Fibroblast of skin of scalp (primary cell): ENCODE results near the gene MYRIP.
"Not testable (repeated sequence)": the region's sequence is repeated elsewhere in the genome, so short reads cannot be mapped to it uniquely, and the experiment has no call there.

Source experiments
- DNase-seq: peaks from one replicate; pipeline ENCODE4 v3.0.0-alpha.2; 2013

MYRIP gene

GRCh38 chr3:40133886-40134575 is 324.6 kb downstream of the MYRIP start:
- DNase-seq = not testable (repeated sequence)

- DNase-seq = no peak
Observed at GRCh38 chr3:40137591-40138295, 328.3 kb downstream of the MYRIP start.

DNA sequence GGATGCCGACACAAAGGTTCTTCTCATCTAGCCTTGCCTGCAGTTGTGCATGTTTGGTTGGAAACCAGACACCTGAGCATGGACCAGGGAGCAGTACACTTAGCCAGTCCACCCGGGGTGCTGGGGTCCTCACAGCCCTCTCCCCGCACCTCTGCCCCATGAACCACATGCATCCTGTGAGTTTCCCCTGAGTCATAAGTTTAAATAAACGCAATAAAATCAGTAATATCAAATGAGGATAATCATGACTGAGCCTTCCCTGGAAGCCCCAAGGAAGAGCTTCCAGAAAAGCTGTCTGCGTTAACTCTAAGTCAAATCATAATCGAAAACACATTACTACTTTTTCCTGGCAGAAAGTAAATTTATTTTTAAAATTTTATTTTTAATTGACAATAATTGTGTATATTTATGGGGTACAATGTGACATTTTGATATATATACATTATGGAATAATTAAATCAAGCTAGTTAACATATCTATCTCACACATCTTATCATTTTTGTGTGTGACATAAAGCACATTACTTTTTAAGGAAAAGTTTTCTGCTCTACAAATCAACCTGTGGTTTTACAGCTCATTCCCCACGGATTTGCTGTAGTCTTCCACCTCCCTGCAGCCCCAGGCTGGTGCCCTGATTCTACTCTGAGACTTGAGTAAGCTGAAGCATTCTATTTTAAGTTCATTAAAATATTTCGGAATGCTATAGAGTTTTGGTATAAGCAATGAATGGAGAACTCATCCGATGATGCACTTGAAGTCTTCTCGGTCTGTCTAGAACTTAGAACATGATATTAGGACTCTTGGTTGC is 334.1 kb downstream of the MYRIP start:
- no peak for DNase-seq

- no peak for DNase-seq
Observed at GRCh38 chr3:40148827-40149226, 339.4 kb downstream of the MYRIP start.

GRCh38 chr3:40152482-40153133 is 343.2 kb downstream of the MYRIP start:
- DNase-seq = no peak

GRCh38 chr3:40160933-40161332 is 351.5 kb downstream of the MYRIP start:
- no peak for DNase-seq

DNA sequence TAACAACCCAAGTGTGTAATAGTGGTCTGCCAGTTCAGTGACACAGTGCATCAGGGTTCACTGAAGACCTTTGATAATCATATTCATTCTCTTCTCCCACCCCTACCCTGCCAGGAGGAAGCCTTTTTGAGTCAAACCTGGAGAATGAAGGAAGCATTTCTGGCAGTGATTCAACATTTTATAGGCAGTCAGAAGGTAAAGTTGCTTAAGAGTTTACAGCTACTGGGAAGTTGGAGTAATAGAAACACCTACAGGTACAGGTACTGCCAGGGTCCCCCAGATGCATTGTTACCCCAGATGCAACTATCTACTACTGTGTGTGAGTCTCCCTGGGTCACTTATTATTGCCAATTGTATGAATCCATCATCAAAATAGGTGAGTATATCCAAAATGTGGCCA is 353.2 kb downstream of the MYRIP start:
- DNase-seq = no peak

GRCh38 chr3:40166997-40167396 is 357.6 kb downstream of the MYRIP start:
- no peak for DNase-seq

- no peak for DNase-seq
Observed at GRCh38 chr3:40167958-40168357, 358.5 kb downstream of the MYRIP start.

DNA sequence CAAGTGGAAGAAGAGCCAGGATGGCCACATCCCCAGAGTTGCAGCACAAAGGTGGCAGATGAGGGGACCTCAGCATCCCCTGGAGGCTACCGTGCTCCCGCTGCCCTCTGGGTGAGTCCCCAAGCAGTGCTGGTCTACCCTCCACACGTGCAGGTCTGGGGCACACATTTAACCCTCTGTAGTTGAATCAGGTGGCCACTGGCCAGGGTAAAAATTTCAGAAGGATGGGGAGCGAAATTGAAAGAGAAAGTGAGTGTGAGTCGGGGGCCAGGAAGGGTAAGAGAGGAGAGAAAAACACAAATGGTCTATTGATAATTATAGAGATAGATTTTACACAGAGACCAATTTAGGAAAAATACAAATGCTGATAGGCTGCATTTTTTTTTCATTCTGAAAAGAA is 360.6 kb downstream of the MYRIP start:
- no peak for DNase-seq

DNA sequence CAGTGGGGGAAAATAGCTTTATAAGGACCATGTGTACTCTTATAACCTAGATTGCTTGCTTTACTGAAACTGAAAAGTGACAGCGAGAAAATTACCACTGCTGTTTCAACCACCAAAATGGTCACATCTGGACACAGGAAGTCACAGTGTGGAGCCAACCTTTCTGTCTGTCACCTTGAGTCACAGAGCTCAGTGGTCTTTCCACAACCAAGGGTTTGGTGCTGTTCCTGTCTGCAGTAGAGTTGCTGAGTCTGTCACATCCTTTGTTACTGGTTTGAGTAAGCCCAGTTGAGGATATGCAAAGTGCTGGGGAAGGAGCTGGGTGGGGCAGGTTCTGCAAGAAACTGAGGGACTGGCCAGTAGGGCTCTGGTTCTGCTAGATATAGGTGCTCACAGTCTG is 361.0 kb downstream of the MYRIP start:
- DNase-seq = no peak

DNA sequence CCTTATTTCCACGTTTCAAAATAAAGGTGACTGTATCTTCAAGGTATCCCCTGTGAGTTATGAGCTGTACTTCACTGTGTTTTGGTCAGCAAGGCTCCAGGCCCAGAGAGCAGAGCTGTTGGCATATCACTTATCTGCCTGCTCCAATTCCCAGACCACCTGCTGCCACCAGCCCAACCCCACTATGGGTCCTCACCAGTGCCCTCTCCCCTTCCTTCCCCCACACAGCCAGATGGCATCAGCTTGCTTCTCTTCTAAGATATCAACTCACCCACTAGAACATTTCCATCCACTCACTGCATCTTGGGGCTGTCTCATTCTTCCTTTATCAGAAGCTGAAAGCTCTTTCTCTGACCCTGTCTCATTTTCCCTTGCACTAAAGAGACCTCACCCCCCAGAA is 363.2 kb downstream of the MYRIP start:
- no peak for DNase-seq

DNA sequence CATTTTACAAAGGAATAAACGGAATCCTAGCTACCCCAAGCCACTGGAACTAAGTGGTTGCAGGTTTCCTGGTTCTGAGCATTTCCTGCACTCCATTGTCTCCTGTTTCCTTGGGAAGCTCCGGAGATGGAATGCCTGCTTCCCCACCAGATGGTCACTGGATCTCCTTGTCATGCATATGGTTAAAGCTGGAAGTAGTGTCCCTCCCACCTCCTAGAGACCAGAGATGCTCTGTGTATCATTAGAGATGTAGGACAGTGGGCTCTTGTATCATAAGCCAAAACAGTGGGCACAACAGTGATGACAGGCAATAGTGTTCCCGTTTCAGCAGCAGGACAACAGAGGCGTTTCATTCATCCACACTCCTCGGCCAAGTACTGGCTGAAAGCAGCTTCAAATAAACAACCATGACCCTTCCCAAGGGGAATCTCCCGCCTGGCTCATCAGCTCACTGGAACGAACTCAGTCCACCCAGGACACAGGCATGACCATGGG is 363.9 kb downstream of the MYRIP start:
- peak; percentile 8 for DNase-seq

DNA sequence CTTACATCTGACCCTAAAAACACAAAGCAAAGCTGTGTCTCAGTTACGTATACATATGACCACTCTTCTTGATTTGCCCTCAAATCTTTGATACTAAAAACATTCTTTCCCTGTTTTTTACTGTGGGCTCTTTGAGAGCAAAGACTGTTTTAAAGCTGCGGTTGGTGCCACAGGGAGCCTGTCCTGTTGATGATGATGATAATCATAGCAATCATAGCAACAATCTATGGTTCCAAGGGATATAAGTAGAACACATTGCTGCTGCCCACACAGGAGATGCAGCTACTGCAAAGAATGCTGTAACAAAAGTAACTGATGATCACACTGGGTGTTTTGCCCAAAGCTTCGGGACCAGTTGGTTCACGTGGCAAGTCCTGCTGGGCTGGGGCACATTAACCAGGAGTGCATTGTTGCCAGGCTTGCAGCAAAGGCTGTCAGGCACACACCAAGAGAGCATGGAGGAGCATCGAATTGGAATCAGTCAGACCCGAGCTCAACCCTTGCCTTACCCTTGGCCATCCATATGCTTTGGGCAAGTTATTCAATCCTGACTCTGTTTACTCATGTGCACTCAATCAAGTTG is 368.7 kb downstream of the MYRIP start:
- no peak for DNase-seq

- DNase-seq = peak; percentile 71
Observed at GRCh38 chr3:40179016-40179415, 369.6 kb downstream of the MYRIP start.

DNA sequence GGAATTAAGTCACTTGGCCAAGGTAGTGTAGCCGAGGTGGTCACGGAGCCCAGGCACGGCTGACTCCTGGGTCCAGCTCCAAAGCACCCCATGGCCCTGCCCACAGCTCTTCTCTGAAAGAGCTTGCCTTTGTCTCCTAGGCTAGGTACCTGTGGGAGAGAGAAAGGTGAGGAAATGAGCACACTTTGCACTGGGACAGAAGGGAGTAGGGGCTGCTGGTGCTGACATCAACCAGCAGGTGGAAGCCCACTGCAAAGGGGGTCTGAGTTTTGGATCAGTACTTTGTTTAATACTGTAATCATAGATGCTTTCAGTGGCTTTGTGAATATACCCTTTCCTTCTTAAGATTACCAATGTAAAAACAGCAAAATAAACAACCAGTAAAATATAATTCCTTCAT is 371.8 kb downstream of the MYRIP start:
- DNase-seq = no peak

- DNase-seq = no peak
Observed at GRCh38 chr3:40185029-40185695, 375.8 kb downstream of the MYRIP start.

DNA sequence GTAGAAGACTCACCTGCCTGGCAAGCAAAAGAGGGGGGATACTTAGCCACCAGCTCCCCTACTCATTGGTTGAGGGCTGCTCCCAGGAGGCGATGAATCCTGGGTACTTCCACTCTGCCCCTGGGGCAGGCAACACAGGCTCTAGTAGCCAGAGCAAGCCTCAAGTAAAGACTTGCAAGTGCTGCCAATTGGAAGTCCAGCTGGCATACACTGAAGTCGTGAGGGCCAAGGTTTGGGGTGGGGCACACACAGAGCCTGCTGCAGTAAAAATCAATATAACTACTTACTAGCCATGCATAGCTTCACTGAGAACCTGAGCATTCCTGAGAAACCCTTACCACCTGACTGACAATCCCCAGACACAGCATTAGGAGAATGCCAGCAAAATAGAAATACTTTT is 377.1 kb downstream of the MYRIP start:
- no peak for DNase-seq

- DNase-seq = no peak
Observed at GRCh38 chr3:40187945-40188344, 378.5 kb downstream of the MYRIP start.

DNA sequence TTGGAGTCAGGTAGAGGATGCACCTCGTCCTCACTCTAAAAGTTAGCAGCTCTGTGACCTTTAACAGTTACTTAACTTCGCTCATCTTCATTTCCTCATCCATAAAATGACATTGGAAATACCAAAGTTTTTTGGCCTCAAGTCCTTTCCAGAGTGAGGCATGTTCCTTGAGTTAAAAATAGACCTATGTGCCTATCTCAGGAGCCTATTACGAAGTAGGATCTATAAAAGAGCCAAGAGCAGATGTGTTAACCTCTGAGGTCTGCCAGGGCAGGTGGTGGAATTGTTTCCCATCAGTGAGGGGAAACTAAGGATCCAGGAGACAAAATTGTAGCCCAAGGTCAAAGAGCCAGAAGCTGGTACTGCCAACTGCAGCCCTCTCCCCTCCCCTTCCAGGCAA is 379.7 kb downstream of the MYRIP start:
- DNase-seq = no peak

DNA sequence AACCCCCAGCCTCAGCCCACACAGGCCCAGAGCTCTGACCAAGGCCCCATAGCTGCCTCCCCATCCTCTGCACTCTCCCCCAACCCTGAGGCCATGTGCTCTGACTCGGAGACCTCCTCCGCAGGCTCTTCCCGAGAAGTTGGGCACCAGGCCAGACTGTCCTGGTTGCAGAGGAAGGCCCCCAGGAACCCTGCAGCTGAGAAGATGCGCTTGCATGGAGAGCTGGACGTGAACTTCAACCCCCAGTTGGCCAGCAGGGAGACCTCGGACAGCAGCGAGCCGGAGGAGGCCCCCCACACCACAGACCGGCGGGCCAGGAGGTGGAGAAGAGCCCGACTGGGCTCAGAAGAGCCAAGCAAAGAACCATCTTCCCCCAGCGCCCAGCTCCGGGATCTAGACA is 380.6 kb downstream of the MYRIP start:
- no peak for DNase-seq

DNA sequence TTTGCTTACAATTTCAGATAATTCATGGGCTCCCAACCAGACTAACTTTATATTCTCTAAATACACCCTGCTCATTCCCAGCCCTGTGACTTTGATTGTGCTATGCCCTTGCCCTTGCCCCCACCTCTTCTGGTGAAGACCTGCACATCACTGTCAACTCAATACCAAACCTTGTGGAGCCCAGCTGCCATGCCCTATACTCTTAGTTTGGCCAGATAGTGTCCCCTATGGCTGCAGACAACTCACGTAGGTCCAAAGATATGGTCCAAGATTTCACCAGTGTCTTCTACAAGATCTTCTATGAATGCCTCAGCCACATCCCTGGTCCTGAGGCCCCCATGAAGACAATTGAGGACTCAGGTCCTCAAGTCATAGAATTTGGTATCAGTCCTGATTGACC is 381.8 kb downstream of the MYRIP start:
- DNase-seq = no peak
